GM19239 (cell line): Measurements from ENCODE around the gene APBB1.
A peak's percentile ranks its signal among the peaks of the same experiment; 100 is the strongest.

Experiments used
- DNase-seq: peaks from one replicate; pipeline ENCODE4 v3.0.0; 2011; ENCODE audit warnings: low spot score; ENCODE audit not compliant: insufficient read length
- FAIRE-seq: peaks from 2 replicates; lab custom pipeline; 2011; peaks lifted over from hg19 to GRCh38; lab: Jason Lieb, UNC

Gene APBB1

GRCh38 chr11:6418557-6419008 is 311 bp downstream of the APBB1 start:
- DNase-seq = no peak
- FAIRE-seq = no peak

GRCh38 chr11:6417907-6418556 is 862 bp downstream of the APBB1 start:
- DNase-seq = no peak
- FAIRE-seq = no peak

GRCh38 chr11:6415797-6416196 is 3.1 kb downstream of the APBB1 start:
- FAIRE-seq (no peak), DNase-seq (no peak)

- peak; percentile 66 for FAIRE-seq
- no peak for DNase-seq
Observed at GRCh38 chr11:6414874-6415328, 4.0 kb downstream of the APBB1 start.

- FAIRE-seq = no peak
- DNase-seq = no peak
Observed at GRCh38 chr11:6413791-6414201, 5.1 kb downstream of the APBB1 start.

- FAIRE-seq (no peak), DNase-seq (no peak)
Observed at GRCh38 chr11:6411594-6412031, 7.3 kb downstream of the APBB1 start.

- FAIRE-seq (no peak), DNase-seq (no peak)
Observed at GRCh38 chr11:6410695-6411430, 8.0 kb downstream of the APBB1 start.

- DNase-seq = no peak
- no peak for FAIRE-seq
Observed at GRCh38 chr11:6406370-6406769, 12.5 kb downstream of the APBB1 start.

GRCh38 chr11:6405846-6406245 is 13.0 kb downstream of the APBB1 start:
- no peak for DNase-seq
- FAIRE-seq = no peak

- FAIRE-seq = no peak
- no peak for DNase-seq
Observed at GRCh38 chr11:6405052-6405667, 13.7 kb downstream of the APBB1 start.

GRCh38 chr11:6404342-6405051 is 14.4 kb downstream of the APBB1 start:
- DNase-seq = no peak
- no peak for FAIRE-seq

GRCh38 chr11:6403539-6403938 is 15.4 kb downstream of the APBB1 start:
- no peak for FAIRE-seq
- DNase-seq = no peak

- DNase-seq (peak; percentile 77), FAIRE-seq (peak; percentile 91)
Observed at GRCh38 chr11:6402561-6402981, 16.3 kb downstream of the APBB1 start.

GRCh38 chr11:6402061-6402470 is 16.8 kb downstream of the APBB1 start:
- DNase-seq (no peak), FAIRE-seq (no peak)

GRCh38 chr11:6401464-6401863 is 17.4 kb downstream of the APBB1 start:
- DNase-seq (no peak), FAIRE-seq (no peak)

GRCh38 chr11:6400431-6401345 is 18.2 kb downstream of the APBB1 start:
- no peak for FAIRE-seq
- no peak for DNase-seq

GRCh38 chr11:6397636-6398035 is 21.3 kb downstream of the APBB1 start:
- FAIRE-seq = no peak
- no peak for DNase-seq

GRCh38 chr11:6397156-6397555 is 21.7 kb downstream of the APBB1 start:
- no peak for FAIRE-seq
- DNase-seq = no peak

- no peak for FAIRE-seq
Observed at GRCh38 chr11:6395470-6396060, 23.3 kb downstream of the APBB1 start.

More at GRCh38 chr11:6395470-6396060, 23.3 kb downstream of the APBB1 start:
- no peak for DNase-seq
